Cardiac muscle cell (in vitro differentiated cells and primary cell): ENCODE results near the gene BRMS1. TPM values are rescaled to one million over a fixed set of nuclear protein-coding genes. Genes with fewer than 3 reads are reported as not detected.

Experiments used
- DNase-seq, 2 donors: peaks; one replicate each; pipeline versions ENCODE4 v3.0.0 to v3.0.0-alpha.2; 2010 to 2017; ENCODE audit warnings: low read depth in 1 of 2, low spot score in 1 of 2
- H3K27ac ChIP-seq: fragments of 200-600 bp; sonication (generic); 2 replicates; pipeline ENCODE4 v1.5.1; 2016
- H3K27me3 ChIP-seq: fragments of 200-600 bp; sonication (generic); 2 replicates; pipeline ENCODE4 v1.6.0; 2016; ENCODE audit warnings: control low read depth
- H3K36me3 ChIP-seq: fragments of 200-600 bp; sonication (generic); 2 replicates; pipeline ENCODE4 v1.5.1; 2016; ENCODE audit warnings: control low read depth
- H3K4me1 ChIP-seq: fragments of 200-600 bp; sonication (generic); 2 replicates; pipeline ENCODE4 v1.8.1; 2017; ENCODE audit warnings: low read depth, mild to moderate bottlenecking, mixed run types
- H3K4me3 ChIP-seq: fragments of 200-600 bp; sonication (generic); 2 replicates; pipeline ENCODE4 v1.5.1; 2016; ENCODE audit warnings: mild to moderate bottlenecking
- H3K9me3 ChIP-seq: fragments of 200-600 bp; sonication (generic); 2 replicates; pipeline ENCODE4 v1.5.1; 2017; ENCODE audit warnings: low read depth, mild to moderate bottlenecking, control low read depth
- CTCF ChIP-seq: IDR thresholded peaks from 2 replicates; pipeline ENCODE4 v1.5.1; 2012; ENCODE audit warnings: low read depth, mild to moderate bottlenecking, low read length
- polyA plus RNA-seq: library from polyadenylated mRNA; unstranded; fragments of >200 nt; fragmentation: Nextera tagmentation; extraction: Ambion mirVana; gene quantifications from 2 replicates; pipeline ENCODE4 v1.2.1, GENCODE V29; 2016
- total RNA-seq: library from RNA; depleted of rRNA; stranded (reverse); fragments of >200 nt; gene quantifications from 2 replicates; pipeline ENCODE4 v1.2.3, GENCODE V29; 2016

Gene BRMS1
- total and polyA plus RNA-seq, 2 experiments from 2014 or later: 33.2 to 33.8 TPM

GRCh38 chr11:66331542-66332370 lies 13.1 kb downstream of the BRMS1 start:
- Histone ChIP-seq H3K9me3 (no peaks in the 10 kb centered on the region), H3K27ac (peak overlapping the region; percentile 71), H3K4me1 (peaks cover 17% of the 10 kb centered on the region), H3K27me3 (no peaks in the 10 kb centered on the region), H3K4me3 (no peak overlapping the region), H3K36me3 (no peaks in the 10 kb centered on the region)
- no peak for TF ChIP-seq CTCF
- peak in 1 of 2 donors; percentile 69 for DNase-seq

- no peaks in the 10 kb centered on the region for H3K27me3 ChIP-seq
- H3K4me1 ChIP-seq: peaks cover 24% of the 10 kb centered on the region
- no peaks in the 10 kb centered on the region for H3K9me3 ChIP-seq
- no peak overlapping the region for H3K4me3 ChIP-seq
- no peaks in the 10 kb centered on the region for H3K36me3 ChIP-seq
- H3K27ac ChIP-seq: no peak overlapping the region
- no peak for DNase-seq
- TF ChIP-seq CTCF: no peak
These were observed 14.0 kb downstream of the BRMS1 start for GRCh38 chr11:66330931-66331330.

- peaks cover 20% of the 10 kb centered on the region for H3K4me1 ChIP-seq
- no peak for TF ChIP-seq CTCF
These were observed 15.7 kb downstream of the BRMS1 start for GRCh38 chr11:66329165-66329673.

GRCh38 chr11:66328302-66329144 lies 16.4 kb downstream of the BRMS1 start:
- peak; percentile 81 to 86 for DNase-seq
- no peaks in the 10 kb centered on the region for H3K27me3 ChIP-seq
- H3K27ac ChIP-seq: no peak overlapping the region
- H3K4me3 ChIP-seq: no peak overlapping the region
- peaks cover 20% of the 10 kb centered on the region for H3K4me1 ChIP-seq
- peak; percentile 91 for TF ChIP-seq CTCF
- no peaks in the 10 kb centered on the region for H3K36me3 ChIP-seq
- H3K9me3 ChIP-seq: no peaks in the 10 kb centered on the region

More at GRCh38 chr11:66329165-66329673, 15.7 kb downstream of the BRMS1 start:
- H3K9me3 ChIP-seq: no peaks in the 10 kb centered on the region
- no peak overlapping the region for H3K4me3 ChIP-seq
- no peak for DNase-seq
- H3K27ac ChIP-seq: no peak overlapping the region
- H3K27me3 ChIP-seq: no peaks in the 10 kb centered on the region
- H3K36me3 ChIP-seq: no peaks in the 10 kb centered on the region

- Histone ChIP-seq H3K27ac (no peak overlapping the region), H3K9me3 (no peaks in the 10 kb centered on the region), H3K36me3 (no peaks in the 10 kb centered on the region), H3K27me3 (no peaks in the 10 kb centered on the region), H3K4me3 (no peak overlapping the region), H3K4me1 (peaks cover 20% of the 10 kb centered on the region)
- DNase-seq: no peak
- TF ChIP-seq CTCF: no peak
These were observed 16.9 kb downstream of the BRMS1 start for GRCh38 chr11:66328031-66328301.
